Activated T-cell treated with anti-CD3 and anti-CD28 coated beads, Interleukin-2, amount 50 U/mL, for 4 hours (primary cell): Measurements from ENCODE around the gene COX19. TPM values are rescaled to one million over a fixed set of nuclear protein-coding genes. Genes with fewer than 3 reads are reported as not detected.
A peak's percentile ranks its signal among the peaks of the same experiment; 100 is the strongest.

Source experiments
- ATAC-seq, 2 donors: fragments of 200-7000 bp; cut with Tn5 transposase; one replicate each; pipeline ENCODE4 v1.10.0; 2021
- DNase-seq: peaks from one replicate; pipeline ENCODE4 v3.0.0-alpha.2; 2020
- H3K27me3 Mint-ChIP-seq: one replicate; pipeline ENCODE4 v1.8.0; 2021; ENCODE audit warnings: low read depth, mixed read lengths
- H3K36me3 Mint-ChIP-seq: one replicate; pipeline ENCODE4 v1.8.0; 2022; ENCODE audit warnings: mixed read lengths; ENCODE audit not compliant: insufficient read depth
- H3K4me1 Mint-ChIP-seq: one replicate; pipeline ENCODE4 v1.8.0; 2021; ENCODE audit warnings: low read depth, mixed read lengths
- H3K4me3 Mint-ChIP-seq: one replicate; pipeline ENCODE4 v1.8.0; 2021; ENCODE audit warnings: mild to moderate bottlenecking, moderate library complexity, mixed read lengths
- H3K9me3 Mint-ChIP-seq: one replicate; pipeline ENCODE4 v1.8.0; 2021; ENCODE audit warnings: mixed read lengths
- total RNA-seq, 3 donors: library from RNA; stranded (reverse); gene quantifications; one replicate each; pipeline ENCODE4 v1.2.1, GENCODE V29; 2021

The COX19 gene
- total RNA-seq, 3 donors from 2014 or later: 17.5 to 19.0 (median 18.9) TPM

DNA sequence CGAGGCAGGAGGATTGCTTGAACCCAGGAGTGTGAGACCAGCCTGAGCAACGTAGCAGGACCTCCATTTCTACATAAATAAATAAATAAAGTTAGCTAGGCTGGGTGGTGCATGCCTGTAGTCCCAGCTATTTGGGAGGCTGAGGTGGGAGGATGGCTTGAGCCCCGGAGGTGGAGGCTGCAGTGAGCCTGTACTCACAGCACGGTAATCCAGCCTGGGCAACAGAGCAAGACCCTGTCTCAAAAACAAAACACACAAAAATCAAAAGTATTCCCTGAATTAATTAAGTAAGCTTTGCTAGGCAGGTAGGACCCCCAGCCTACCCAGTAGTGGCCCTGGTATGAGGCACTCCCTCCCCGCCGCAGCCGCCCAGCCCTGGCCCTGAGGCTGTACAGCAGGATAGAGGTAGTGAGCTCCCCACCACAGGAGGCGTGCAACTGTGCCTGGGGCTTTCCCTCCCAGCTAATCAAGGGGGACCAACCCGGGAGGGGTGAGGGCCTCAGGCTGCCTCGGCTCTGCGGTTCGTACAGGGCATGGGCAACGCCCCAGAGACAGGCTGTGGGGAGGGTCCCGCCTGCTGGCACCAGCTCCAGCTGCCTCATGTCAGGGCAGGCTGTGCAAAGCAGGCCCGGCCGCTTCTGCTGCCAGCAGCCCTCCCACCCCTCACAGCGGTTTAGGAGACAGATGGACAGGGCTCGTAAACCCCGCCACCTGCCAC lies 6.6 kb upstream of the COX19 start:
- ATAC-seq (no peak), DNase-seq (no peak)
- Mint-ChIP-seq H3K4me1 (no peaks in the 10 kb centered on the region), H3K36me3 (no peaks in the 10 kb centered on the region), H3K9me3 (no peaks in the 10 kb centered on the region), H3K27me3 (peaks cover 8% of the 10 kb centered on the region), H3K4me3 (no peak overlapping the region)

DNA sequence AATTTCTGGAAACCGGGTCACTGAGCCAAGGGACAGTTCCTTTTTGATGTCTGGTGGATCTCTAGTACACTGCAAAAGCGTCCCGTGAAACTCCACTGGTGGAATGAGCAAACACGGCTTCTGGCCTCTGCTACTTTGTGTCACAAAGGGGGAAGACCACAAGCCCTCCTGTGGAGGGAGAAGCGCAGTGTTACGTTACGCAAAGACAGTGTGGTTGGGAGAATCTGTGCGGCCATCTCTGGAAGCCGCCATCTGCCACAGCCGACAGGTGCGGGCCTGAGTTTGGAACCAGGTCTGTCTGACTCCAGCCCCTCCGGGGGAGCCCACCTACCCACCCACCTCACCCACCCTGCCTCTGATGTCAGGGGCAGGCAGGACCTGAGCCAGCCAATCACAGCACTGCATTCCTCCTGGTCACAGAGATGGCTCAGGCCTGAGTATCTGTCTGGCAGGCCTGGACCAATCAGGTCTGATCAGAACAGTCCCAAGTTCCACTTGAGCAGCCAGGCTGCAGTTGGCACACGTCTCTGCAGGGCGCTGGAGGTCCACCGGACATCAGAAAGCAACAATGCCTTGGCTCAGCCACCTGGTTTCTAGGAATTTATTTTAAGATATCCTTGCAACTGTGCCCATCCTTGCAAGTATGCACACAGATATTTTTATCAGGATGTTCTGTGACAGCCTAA lies 4.7 kb upstream of the COX19 start:
- Mint-ChIP-seq H3K36me3 (no peaks in the 10 kb centered on the region), H3K27me3 (no peaks in the 10 kb centered on the region), H3K9me3 (no peaks in the 10 kb centered on the region), H3K4me3 (no peak overlapping the region), H3K4me1 (no peaks in the 10 kb centered on the region)
- DNase-seq (no peak), ATAC-seq (no peak)

DNA sequence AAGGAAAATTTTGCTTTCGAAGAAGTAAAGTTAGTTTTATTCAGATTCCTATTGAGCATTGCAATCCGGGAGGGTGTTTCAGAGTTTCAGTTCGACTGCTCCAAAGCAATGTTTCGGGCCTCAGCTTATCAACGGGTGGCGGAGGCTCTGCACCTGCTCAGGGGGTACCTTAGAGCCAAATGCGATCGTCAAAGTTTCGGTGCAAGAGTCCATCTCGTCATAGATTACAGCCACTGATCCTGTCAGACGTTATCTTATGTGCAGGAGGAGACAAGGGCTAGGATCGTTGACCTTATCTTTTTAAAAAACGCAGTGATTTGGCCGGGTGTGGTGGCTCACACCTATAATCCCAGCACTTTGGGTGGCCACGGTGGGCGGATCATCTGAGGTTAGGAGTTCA lies 3.8 kb upstream of the COX19 start:
- Mint-ChIP-seq H3K4me3 (no peak overlapping the region), H3K36me3 (no peaks in the 10 kb centered on the region), H3K9me3 (no peaks in the 10 kb centered on the region), H3K4me1 (peaks cover 5% of the 10 kb centered on the region), H3K27me3 (no peaks in the 10 kb centered on the region)
- no peak for ATAC-seq
- no peak for DNase-seq

DNA sequence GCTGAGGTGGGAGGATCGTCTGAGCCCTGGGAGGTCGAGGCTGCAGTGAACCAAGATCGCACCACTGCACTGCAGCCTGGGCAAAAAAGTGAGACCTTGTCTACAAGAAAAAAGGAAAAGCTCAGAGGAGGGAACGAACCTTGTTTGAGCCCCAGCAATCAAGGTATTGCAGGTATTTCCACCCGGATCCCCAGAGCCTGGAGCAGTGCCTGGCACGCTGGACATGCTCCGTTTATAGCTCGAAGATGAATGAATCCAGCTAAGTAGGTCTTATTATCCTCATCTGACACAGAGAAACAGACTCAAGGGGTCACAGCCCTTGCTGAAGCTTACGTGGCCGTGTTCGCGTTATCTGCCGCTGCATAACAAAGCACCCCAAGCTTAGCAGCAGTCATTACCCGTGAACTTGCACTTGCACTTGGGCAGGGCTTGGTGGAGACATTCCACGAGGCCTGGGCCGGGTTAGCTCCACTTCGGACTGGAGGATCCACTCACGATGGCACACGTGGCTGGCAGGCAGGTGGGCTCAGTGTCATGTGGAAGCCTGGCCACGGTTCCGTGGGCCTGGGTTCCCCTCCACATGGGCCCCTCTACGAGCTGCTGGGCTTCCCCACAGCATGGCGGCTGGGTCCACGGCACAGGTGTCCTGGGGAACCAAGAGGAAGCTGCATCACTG lies 3.2 kb upstream of the COX19 start:
- no peak overlapping the region for H3K4me3 Mint-ChIP-seq

DNA sequence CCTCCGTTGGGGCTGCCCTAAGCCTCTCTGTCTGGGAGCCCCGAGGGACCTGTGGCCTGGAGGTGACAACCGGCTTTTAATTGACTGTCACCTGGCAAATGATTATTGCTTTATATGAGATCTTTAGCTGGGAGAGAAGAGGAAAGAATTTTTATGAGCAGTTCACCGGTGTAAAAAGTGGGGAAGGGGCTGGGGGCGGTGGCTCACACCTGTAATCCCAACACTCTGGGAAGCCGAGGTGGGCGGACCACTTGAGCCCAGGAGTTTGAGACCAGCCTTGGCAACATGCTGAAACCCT lies 2.6 kb upstream of the COX19 start:
- Mint-ChIP-seq H3K4me1 (peaks cover 11% of the 10 kb centered on the region), H3K4me3 (no peak overlapping the region), H3K36me3 (no peaks in the 10 kb centered on the region), H3K27me3 (no peaks in the 10 kb centered on the region), H3K9me3 (no peaks in the 10 kb centered on the region)
- DNase-seq (no peak), ATAC-seq (no peak)

More for the DNA sequence above, 3.2 kb upstream of the COX19 start:
- DNase-seq (no peak), ATAC-seq (no peak)
- H3K36me3 Mint-ChIP-seq: no peaks in the 10 kb centered on the region
- peaks cover 6% of the 10 kb centered on the region for H3K4me1 Mint-ChIP-seq
- H3K27me3 Mint-ChIP-seq: no peaks in the 10 kb centered on the region
- no peaks in the 10 kb centered on the region for H3K9me3 Mint-ChIP-seq

DNA sequence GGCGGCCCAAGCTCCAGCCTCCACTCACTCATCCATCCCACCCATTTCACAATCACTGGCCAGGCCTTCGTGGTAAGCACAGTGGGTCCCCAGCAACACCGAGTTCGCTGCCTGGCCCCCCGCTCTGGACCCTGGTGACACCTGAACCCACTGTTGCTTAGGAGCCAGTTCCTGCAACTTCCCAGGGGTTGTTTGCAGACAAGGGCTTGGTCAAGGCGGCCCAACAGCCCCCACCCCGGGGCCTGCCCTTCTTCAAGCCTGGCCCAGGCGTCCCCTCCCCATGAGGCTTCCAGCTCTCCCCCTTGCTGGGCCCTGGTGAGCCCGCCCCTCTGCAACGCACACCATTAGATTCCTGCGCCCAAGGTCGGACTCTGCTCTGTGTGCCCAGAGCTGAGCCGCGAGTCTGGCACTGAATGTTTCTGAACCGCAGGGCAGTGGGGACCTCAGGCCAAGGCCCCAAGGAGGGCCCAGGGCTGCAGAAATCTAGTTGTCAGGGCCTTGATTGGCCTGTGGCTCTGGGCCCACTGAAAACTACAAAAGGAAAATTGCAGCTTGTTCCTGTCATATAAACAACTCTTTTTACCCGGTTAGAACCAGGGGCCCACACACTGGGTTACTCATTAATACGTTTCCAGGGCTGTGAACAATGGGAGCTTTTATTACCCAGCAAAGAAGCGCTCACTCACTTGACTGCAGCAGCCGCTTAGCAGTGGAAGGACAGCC lies 2.1 kb upstream of the COX19 start:
- H3K9me3 Mint-ChIP-seq: no peaks in the 10 kb centered on the region
- H3K4me3 Mint-ChIP-seq: no peak overlapping the region
- H3K36me3 Mint-ChIP-seq: peaks cover 1% of the 10 kb centered on the region
- ATAC-seq (no peak), DNase-seq (no peak)
- peaks cover 17% of the 10 kb centered on the region for H3K4me1 Mint-ChIP-seq
- no peaks in the 10 kb centered on the region for H3K27me3 Mint-ChIP-seq

DNA sequence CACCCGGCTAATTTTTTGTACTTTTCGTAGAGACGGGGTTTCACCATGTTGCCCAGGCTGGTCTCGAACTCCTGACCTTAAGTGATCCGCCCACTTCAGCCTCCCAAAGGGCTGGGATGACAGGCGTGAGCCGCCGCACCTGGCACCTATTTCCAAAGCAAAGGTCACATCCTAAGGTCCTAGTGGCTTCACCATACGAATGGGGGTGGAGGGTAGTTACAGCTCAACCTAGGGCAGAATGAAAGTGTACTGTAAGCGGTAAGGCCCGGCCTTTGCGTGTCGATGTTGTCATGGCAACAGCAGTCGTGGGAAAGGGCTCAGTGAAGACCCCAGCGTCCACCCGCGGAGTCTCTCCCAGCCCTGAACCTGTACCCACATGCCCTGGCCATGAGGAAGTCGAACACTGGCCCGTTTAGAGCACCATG lies 1.6 kb upstream of the COX19 start:
- Mint-ChIP-seq H3K4me3 (no peak overlapping the region), H3K4me1 (peaks cover 22% of the 10 kb centered on the region), H3K9me3 (no peaks in the 10 kb centered on the region), H3K36me3 (peaks cover 6% of the 10 kb centered on the region), H3K27me3 (no peaks in the 10 kb centered on the region)
- DNase-seq: no peak
- ATAC-seq: no peak

DNA sequence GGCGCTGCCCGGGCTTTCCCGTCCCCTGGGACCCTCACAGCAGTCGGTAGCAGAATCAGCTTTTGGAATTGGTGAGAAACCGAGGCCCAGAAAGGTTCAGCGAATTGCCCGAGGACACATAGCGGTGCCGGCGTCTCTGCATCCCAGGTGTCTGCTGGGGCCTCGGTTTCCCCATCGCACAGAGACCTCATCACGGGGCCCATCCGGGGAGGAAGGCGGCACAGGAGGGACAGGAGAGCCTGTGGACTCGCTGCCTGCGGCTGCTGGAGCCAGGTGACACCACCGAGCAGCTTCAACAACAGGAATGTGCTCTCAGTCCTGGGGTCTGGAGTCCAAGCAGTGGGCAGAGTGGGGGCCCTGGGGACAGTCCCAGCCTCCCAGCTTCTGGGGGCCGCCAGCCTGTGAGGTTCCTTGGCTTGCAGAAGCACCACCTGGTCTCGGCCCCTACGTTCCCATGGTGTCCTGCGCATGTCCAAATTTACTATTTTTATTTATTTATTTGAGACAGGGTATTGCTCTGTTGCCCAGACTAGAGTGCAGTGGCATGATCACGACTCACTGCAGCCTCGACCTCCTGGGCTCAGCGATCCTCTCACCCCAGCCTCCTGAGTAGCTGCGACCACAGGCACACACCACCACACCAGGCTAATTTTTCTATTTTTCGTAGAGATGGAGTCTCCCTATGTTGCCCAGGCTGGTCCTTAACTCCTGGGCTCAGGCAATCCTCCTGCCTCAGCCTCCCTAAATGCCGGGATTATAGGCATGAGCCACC lies 539 bp upstream of the COX19 start:
- ATAC-seq: no peak
- peaks cover 29% of the 10 kb centered on the region for H3K4me1 Mint-ChIP-seq
- peaks cover 12% of the 10 kb centered on the region for H3K36me3 Mint-ChIP-seq
- no peak for DNase-seq
- H3K27me3 Mint-ChIP-seq: no peaks in the 10 kb centered on the region
- H3K4me3 Mint-ChIP-seq: peak overlapping the region; percentile 93
- H3K9me3 Mint-ChIP-seq: no peaks in the 10 kb centered on the region

DNA sequence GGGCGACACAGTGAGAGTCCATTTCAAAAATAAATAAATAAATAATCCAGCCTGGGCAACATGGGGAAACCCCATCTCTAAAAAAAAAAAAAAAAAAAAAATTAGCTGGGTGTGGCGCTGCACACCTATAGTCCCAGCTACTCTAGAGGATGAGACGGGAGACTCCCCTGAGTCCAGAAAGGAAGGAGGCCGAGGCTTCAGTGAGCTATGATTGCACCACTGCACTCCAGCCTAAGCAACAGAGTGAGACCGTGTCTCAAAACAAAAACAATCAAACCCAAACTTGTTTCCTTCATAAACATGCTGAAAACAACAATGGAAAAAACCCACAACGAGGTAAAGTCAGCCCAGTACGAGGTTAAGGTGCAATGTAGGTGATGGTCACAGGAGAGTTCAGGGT lies 1.2 kb downstream of the COX19 start:
- DNase-seq: no peak
- Mint-ChIP-seq H3K36me3 (peaks cover 13% of the 10 kb centered on the region), H3K27me3 (no peaks in the 10 kb centered on the region), H3K4me1 (peaks cover 31% of the 10 kb centered on the region), H3K9me3 (no peaks in the 10 kb centered on the region), H3K4me3 (peak overlapping the region; percentile 93)
- no peak for ATAC-seq

DNA sequence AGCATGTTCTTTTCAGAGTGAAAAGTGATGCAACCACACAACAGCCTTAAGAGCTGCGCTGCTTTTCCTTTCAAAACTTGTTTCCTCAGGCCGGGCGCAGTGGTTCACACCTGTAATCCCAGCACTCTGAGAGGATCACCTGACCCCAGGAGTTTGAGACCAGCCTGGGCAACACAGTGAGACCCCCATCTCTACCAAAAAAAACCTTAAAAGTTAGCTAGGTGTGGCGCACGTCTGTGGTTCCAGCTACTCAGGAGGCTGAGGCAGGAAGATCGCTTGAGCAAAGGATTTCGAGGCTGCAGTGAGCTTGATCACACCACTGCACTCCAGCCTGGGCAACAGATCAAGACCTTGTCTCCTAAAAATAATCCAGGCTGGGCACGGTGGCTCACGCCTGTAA lies 2.0 kb downstream of the COX19 start:
- no peak for DNase-seq
- peaks cover 13% of the 10 kb centered on the region for H3K36me3 Mint-ChIP-seq
- H3K27me3 Mint-ChIP-seq: no peaks in the 10 kb centered on the region
- H3K4me3 Mint-ChIP-seq: peak overlapping the region; percentile 70
- peaks cover 31% of the 10 kb centered on the region for H3K4me1 Mint-ChIP-seq
- no peak for ATAC-seq
- H3K9me3 Mint-ChIP-seq: no peaks in the 10 kb centered on the region

DNA sequence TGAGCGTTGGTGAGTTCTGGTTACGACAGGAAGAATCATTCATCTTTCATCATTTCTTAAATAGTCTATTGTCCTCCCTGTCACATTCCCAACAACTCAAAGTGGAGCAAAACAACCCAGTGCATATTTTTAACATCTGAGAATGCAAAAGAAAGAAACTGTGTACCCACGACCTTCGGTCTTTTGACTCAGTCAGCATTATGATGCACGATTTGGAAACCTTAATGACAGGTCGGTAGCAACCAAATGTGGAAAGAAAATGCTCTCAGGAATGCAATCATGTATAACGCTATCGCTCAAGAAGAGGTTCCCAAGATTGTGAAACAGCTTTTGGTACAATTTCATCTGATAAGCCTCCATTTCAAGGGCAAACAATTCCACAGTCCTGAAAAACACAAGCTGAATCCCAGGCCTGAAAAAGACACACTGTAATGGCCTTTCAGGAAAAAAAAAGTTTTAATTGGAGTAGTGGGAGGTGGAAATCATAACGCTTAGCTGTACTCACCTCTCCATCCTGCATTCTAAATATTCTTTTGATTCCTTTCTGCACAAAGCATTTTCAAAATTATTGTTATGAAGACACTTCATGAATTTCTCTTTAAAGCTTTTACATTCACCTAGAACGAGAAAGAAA lies 2.6 kb downstream of the COX19 start:
- Mint-ChIP-seq H3K9me3 (no peaks in the 10 kb centered on the region), H3K36me3 (peaks cover 16% of the 10 kb centered on the region), H3K4me3 (peak overlapping the region; percentile 70), H3K27me3 (no peaks in the 10 kb centered on the region), H3K4me1 (peaks cover 31% of the 10 kb centered on the region)
- DNase-seq (no peak), ATAC-seq (no peak)

DNA sequence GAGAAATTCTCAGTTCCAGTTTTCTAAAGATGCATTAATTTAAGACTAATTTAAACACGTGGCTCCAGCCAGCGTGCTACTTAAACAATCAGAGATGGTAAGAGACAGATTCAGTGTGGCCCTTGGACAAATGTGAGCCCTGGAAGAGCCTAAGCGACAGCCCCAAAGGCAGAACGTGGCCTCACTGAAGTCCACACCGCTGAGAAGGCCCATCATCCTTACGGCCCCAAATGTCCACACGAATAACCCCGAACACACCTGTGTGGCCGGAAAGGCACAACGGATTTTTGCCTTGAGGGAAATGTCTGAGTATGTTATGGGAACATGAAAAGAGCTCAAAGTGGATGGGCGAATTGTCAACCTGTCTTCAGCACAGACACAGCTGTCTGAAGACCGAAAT lies 3.2 kb downstream of the COX19 start:
- Mint-ChIP-seq H3K36me3 (peaks cover 21% of the 10 kb centered on the region), H3K9me3 (no peaks in the 10 kb centered on the region), H3K27me3 (no peaks in the 10 kb centered on the region), H3K4me1 (peaks cover 33% of the 10 kb centered on the region), H3K4me3 (no peak overlapping the region)
- ATAC-seq: no peak
- DNase-seq: no peak

DNA sequence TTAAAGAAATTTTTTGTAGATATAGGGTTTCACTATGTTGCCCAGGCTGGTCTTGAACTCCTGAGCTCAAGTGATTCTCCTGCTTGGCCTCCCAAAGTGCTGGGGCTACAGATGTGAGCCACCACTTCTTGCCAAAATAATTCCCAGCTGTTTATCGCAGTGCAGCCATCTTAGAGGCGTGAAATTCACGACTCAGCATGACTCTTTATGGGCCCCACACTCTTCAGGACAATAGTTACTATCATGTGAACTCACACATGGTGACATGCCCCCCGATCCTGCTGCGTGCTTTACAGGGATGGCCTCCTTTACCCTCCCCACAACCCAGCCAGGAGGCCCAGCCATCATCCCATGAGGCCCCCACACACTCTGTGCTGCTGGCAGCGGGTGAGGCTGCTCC lies 4.6 kb downstream of the COX19 start:
- Mint-ChIP-seq H3K4me3 (no peak overlapping the region), H3K36me3 (peaks cover 24% of the 10 kb centered on the region), H3K4me1 (peaks cover 37% of the 10 kb centered on the region)

More for the DNA sequence above, 4.6 kb downstream of the COX19 start:
- no peak for ATAC-seq
- H3K27me3 Mint-ChIP-seq: no peaks in the 10 kb centered on the region
- H3K9me3 Mint-ChIP-seq: no peaks in the 10 kb centered on the region
- no peak for DNase-seq
